Transverse colon (tissue), 4 donors: Measurements from ENCODE around the gene RBM8A.

Source experiments
- EP300 ChIP-seq: sonication (generic); formaldehyde crosslinking; IDR thresholded peaks from one replicate; pipeline ENCODE4 v1.6.1; 2017; ENCODE audit warnings: antibody characterized with exemption, low read depth
- POLR2AphosphoS5 ChIP-seq, 3 donors: sonication (generic); formaldehyde crosslinking; IDR thresholded peaks; one replicate each; pipeline ENCODE4 v1.6.1; 2016; ENCODE audit warnings: antibody characterized with exemption in 3 of 3
- TF ChIP-seq, protein P1 (sequence below), 5 experiments: fragments of 200-600 bp in 3 of 5; fragments of 450-650 bp in 2 of 5; sonication (generic) in 3 of 5; IDR thresholded peaks; 1 replicate in 2 of 5; 2 replicates in 3 of 5; pipeline ENCODE4 v1.5.1; 2016 to 2017; ENCODE audit warnings: antibody characterized with exemption in 5 of 5, inconsistent platforms in 3 of 5, mild to moderate bottlenecking in 2 of 5, moderate library complexity in 1 of 5

DNA sequence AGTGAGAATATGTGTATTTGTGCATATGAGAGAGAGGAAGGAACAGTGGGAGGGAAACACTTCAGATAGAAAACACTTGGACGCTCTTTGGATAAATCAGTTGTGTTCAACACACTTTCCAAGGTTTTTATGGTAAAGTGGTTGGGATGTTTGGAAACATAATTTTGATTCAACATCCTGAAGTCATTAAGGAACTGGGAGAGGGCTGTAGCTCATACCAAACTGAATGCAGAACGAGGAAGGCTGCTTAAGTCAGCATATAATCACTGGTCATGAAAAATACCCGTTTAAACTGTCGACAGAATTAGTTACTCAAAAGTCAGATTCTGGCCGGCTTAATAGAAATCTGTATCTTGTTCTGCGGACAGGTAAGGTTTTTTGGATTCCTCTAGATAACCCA is 15.6 kb upstream of the RBM8A start:
- TF ChIP-seq, protein P1, sequence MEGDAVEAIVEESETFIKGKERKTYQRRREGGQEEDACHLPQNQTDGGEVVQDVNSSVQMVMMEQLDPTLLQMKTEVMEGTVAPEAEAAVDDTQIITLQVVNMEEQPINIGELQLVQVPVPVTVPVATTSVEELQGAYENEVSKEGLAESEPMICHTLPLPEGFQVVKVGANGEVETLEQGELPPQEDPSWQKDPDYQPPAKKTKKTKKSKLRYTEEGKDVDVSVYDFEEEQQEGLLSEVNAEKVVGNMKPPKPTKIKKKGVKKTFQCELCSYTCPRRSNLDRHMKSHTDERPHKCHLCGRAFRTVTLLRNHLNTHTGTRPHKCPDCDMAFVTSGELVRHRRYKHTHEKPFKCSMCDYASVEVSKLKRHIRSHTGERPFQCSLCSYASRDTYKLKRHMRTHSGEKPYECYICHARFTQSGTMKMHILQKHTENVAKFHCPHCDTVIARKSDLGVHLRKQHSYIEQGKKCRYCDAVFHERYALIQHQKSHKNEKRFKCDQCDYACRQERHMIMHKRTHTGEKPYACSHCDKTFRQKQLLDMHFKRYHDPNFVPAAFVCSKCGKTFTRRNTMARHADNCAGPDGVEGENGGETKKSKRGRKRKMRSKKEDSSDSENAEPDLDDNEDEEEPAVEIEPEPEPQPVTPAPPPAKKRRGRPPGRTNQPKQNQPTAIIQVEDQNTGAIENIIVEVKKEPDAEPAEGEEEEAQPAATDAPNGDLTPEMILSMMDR (IDR thresholded peaks at IDR 0.05), result no peak
- TF ChIP-seq POLR2AphosphoS5 (IDR thresholded peaks at IDR 0.05) (no peak), EP300 (no peak)
